ENCODE results near the gene FASTKD1.

DNA sequence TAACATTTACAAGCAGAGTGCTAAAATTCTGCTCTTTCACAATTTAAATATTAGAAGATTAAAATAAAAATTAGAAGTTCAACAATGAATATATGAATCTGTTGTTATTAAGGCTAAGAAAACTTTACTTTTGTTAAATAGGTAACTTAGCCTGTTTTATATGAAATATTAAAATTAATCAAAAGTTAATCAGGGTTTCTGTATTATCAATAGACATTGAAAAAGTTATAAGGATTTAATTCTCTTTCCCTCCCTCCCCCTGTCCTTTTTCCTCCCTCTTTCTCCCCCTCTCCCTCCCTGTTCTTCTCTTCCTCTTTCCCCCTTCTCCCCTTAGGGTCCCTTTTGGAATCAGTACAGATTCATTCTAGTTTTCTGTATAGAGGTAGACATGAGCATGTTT is 82.3 kb downstream of the FASTKD1 start:
- no peak for TF ChIP-seq POLR2A (IDR thresholded peaks at IDR 0.05)
- TF ChIP-seq, protein P1, sequence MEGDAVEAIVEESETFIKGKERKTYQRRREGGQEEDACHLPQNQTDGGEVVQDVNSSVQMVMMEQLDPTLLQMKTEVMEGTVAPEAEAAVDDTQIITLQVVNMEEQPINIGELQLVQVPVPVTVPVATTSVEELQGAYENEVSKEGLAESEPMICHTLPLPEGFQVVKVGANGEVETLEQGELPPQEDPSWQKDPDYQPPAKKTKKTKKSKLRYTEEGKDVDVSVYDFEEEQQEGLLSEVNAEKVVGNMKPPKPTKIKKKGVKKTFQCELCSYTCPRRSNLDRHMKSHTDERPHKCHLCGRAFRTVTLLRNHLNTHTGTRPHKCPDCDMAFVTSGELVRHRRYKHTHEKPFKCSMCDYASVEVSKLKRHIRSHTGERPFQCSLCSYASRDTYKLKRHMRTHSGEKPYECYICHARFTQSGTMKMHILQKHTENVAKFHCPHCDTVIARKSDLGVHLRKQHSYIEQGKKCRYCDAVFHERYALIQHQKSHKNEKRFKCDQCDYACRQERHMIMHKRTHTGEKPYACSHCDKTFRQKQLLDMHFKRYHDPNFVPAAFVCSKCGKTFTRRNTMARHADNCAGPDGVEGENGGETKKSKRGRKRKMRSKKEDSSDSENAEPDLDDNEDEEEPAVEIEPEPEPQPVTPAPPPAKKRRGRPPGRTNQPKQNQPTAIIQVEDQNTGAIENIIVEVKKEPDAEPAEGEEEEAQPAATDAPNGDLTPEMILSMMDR (IDR thresholded peaks at IDR 0.05), result no peak

All from lower leg skin (tissue), 3 donors.